Coronary artery (tissue), 2 donors: ENCODE data around the gene SPATA17.

Source experiments
- DNase-seq: peaks from one replicate; pipeline ENCODE4 v3.0.0-alpha.2; 2017; ENCODE audit warnings: low spot score
- H3K27ac ChIP-seq, 2 donors: fragments of 200-600 bp; sonication (generic); one replicate each; pipeline ENCODE4 v1.5.1; 2016 to 2019
- H3K4me3 ChIP-seq: fragments of 200-600 bp; sonication (generic); 2 replicates; pipeline ENCODE4 v1.5.1; 2016; ENCODE audit warnings: mild to moderate bottlenecking, moderate library complexity
- CTCF ChIP-seq: fragments of 200-600 bp; sonication (generic); IDR thresholded peaks from one replicate; pipeline ENCODE4 v1.5.1; 2019; ENCODE audit warnings: antibody characterized with exemption

Gene SPATA17

DNA sequence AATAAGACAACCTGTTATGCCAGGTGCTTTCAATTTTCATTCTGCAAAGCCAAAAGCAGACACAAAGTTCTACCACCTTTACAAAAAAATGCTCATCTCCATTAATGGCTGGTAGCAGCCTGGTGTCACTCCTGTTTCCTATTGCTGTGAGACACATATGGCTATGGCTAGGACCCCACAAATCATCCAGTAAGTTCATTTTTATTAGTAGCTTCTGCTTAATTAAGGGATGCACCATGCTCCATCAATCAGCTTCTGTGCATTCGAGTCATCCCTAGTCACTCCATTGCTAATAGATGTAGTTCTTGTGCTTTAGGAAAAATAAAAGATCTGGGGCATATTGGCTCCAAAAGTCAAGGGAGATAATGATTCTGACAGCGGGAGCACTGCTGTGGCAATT is 257.2 kb downstream of the SPATA17 start:
- DNase-seq, result no peak
- Histone ChIP-seq H3K27ac (no peak overlapping the region), H3K4me3 (no peak overlapping the region)
- no peak for TF ChIP-seq CTCF

- no peak for DNase-seq
- no peak overlapping the region for H3K4me3 ChIP-seq
- no peak for TF ChIP-seq CTCF
- H3K27ac ChIP-seq, result no peak overlapping the region
Measured at GRCh38 chr1:217889401-217889800, 258.3 kb downstream of the SPATA17 start.

- H3K27ac ChIP-seq, result no peak overlapping the region
- DNase-seq, result no peak
- no peak for TF ChIP-seq CTCF
- no peak overlapping the region for H3K4me3 ChIP-seq
Measured at GRCh38 chr1:217891966-217892365, 260.8 kb downstream of the SPATA17 start.

GRCh38 chr1:217892750-217893149 is 261.6 kb downstream of the SPATA17 start:
- H3K4me3 ChIP-seq, result no peak overlapping the region
- no peak overlapping the region for H3K27ac ChIP-seq
- DNase-seq, result no peak
- TF ChIP-seq CTCF, result no peak

DNA sequence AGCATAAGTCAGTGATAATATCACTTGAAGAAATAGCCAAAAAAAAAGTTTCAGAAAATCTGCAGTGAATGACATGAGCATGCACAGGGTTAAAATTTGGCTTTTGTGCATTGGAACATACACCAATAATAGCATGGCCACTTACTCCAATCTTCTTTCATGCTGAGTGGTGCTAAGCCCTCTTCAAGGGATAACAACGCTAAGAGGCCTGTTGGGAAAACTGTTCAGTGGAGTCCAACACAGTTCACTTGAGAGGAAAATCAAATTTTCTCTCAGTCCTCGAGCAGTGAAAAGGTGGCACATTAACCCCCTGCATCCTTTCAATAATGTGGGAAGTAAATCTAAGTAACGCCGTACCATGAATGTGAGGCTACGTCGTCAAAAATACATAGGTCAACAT is 264.7 kb downstream of the SPATA17 start:
- DNase-seq, result no peak
- TF ChIP-seq CTCF, result no peak
- Histone ChIP-seq H3K4me3 (no peak overlapping the region), H3K27ac (no peak overlapping the region)

- no peak for DNase-seq
- no peak for TF ChIP-seq CTCF
Measured at GRCh38 chr1:217896490-217896889, 265.3 kb downstream of the SPATA17 start.

DNA sequence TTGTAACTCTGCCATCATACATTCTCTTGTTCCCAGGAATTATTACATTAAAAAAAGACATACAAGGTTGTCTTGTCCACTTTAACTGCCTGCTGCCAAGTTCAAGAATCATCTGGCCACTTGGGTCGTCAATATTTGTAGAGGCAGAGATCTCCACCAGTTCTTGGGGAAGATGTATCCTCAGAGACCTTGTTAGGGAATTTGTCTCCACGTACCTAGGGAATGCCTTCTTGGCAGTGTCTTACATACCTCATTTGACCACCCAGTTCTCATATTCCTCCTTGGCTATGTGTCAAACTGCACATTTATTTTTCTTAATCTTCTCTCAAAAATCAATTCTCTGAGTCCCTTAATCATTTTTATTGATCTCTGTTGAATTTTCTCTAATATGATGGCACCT is 266.0 kb downstream of the SPATA17 start:
- DNase-seq, result no peak
- H3K27ac ChIP-seq, result no peak overlapping the region
- no peak for TF ChIP-seq CTCF

More at GRCh38 chr1:217896490-217896889, 265.3 kb downstream of the SPATA17 start:
- H3K4me3 ChIP-seq, result no peak overlapping the region
- H3K27ac ChIP-seq, result no peak overlapping the region

More for the DNA sequence above, 266.0 kb downstream of the SPATA17 start:
- H3K4me3 ChIP-seq, result no peak overlapping the region
